Measurements from ENCODE around the gene CHMP5. TPM values are rescaled to one million over a fixed set of nuclear protein-coding genes. Genes with fewer than 3 reads are reported as not detected.

The CHMP5 gene
- total RNA-seq, 1 experiment from 2014 or later: 53.4 TPM

DNA sequence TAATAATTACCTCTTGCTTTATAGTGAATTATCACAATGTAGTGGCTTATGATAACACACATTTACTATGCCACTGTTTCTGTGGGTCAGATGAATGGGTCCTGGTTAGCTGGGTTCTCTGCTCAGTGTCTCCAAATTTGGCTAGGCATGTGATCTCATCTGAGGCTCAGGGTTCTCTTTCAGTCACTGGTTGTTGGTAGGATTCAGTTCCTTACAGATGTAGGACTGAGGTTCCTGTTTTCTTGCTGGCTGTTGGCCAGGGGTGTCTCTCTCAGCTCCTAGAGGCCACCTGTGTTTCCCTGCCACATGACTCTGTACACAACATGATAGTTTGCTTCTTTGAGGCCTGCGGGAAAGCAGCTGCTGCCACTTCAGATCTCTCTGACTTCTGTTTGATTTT lies 32.6 kb downstream of the CHMP5 start:
- Histone ChIP-seq H3K9ac (ENCODE audit: low read length) (peak overlapping the region; percentile 65), H3K9me2 (replicated peaks; ENCODE audit: insufficient read depth, low read length) (no peaks in the 10 kb centered on the region), H3K4me3 (ENCODE audit: low read length) (peak overlapping the region; percentile 50), H3K79me2 (ENCODE audit: low read length) (peaks cover 92% of the 10 kb centered on the region), H3K9me3 (ENCODE audit: low read length) (no peaks in the 10 kb centered on the region), H3K27me3 (ENCODE audit: low read length) (no peaks in the 10 kb centered on the region), H4K20me1 (ENCODE audit: insufficient read depth, low read depth, low read length) (peaks cover 16% of the 10 kb centered on the region; the same call in 1 of the 2 replicates), H3K4me2 (ENCODE audit: low read depth, low read length, poor library complexity, severe bottlenecking) (peak overlapping the region; percentile 86), H3K4me1 (ENCODE audit: low read length) (peaks cover 69% of the 10 kb centered on the region), H3K36me3 (ENCODE audit: insufficient read depth, low read length) (peaks cover 55% of the 10 kb centered on the region; the same call in 1 of the 2 replicates), H2AFZ (ENCODE audit: low read length) (no peak overlapping the region), H3K27ac (ENCODE audit: low read length) (peak overlapping the region; percentile 97)
- peak; percentile 93 for DNase-seq

DNA sequence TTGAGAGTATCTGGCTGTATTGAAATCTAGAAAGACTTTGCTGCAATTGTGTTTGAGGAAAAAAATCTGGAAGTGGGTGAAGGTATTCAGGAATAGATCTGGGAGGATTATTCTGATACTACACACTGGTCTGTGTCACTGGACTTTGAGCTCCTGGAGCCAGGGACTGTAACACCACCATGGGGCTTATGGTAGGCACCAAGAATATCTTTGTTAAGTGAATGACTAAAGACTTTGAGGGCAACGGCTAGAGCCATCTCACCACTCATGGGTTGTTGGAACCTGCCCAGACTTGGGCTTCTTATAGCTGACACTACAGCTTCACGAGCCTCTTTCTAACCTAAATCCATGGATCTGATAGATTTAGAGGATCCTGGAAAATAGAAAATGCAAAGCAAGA lies 35.7 kb downstream of the CHMP5 start:
- no peak overlapping the region for H3K4me2 ChIP-seq (ENCODE audit: low read depth, low read length, poor library complexity, severe bottlenecking)
- peaks cover 16% of the 10 kb centered on the region; the same call in 1 of the 2 replicates for H4K20me1 ChIP-seq (ENCODE audit: insufficient read depth, low read depth, low read length)
- DNase-seq: no peak
- H3K4me1 ChIP-seq (ENCODE audit: low read length): peaks cover 37% of the 10 kb centered on the region
- no peaks in the 10 kb centered on the region for H3K9me2 ChIP-seq (replicated peaks; ENCODE audit: insufficient read depth, low read length)
- H2AFZ ChIP-seq (ENCODE audit: low read length): no peak overlapping the region
- peaks cover 87% of the 10 kb centered on the region for H3K79me2 ChIP-seq (ENCODE audit: low read length)
- no peaks in the 10 kb centered on the region for H3K9me3 ChIP-seq (ENCODE audit: low read length)
- H3K9ac ChIP-seq (ENCODE audit: low read length): no peak overlapping the region
- H3K27me3 ChIP-seq (ENCODE audit: low read length): no peaks in the 10 kb centered on the region
- no peak overlapping the region for H3K27ac ChIP-seq (ENCODE audit: low read length)
- no peak overlapping the region for H3K4me3 ChIP-seq (ENCODE audit: low read length)
- peaks cover 68% of the 10 kb centered on the region for H3K36me3 ChIP-seq (ENCODE audit: insufficient read depth, low read length)

DNA sequence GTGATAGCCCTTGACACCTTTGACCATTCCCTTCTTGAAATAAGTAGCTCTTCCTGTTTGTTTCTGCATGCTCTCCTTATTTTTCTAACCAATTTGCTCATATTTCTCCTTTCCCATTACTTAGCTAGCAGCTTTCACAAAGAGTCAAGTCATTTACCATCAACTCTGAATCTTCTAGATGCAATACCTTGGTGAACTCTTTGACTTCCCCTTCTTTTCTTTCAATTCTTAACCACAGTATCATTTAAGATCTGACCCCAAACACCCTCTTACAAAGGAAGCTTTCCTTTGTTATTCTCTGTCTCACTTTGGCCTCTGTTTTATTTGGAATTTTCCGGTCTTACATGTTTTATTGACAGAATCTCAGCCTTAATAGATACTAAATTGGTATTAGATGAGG lies 39.5 kb downstream of the CHMP5 start:
- H3K4me2 ChIP-seq (ENCODE audit: low read depth, low read length, poor library complexity, severe bottlenecking): no peak overlapping the region
- H3K9ac ChIP-seq (ENCODE audit: low read length): no peak overlapping the region
- H3K4me3 ChIP-seq (ENCODE audit: low read length): no peak overlapping the region
- H3K27ac ChIP-seq (ENCODE audit: low read length): peak overlapping the region; percentile 8; the same call in 1 of the 2 replicates
- peaks cover 74% of the 10 kb centered on the region for H3K79me2 ChIP-seq (ENCODE audit: low read length)
- DNase-seq: no peak
- H3K9me2 ChIP-seq (replicated peaks; ENCODE audit: insufficient read depth, low read length): no peaks in the 10 kb centered on the region
- peaks cover 74% of the 10 kb centered on the region for H3K36me3 ChIP-seq (ENCODE audit: insufficient read depth, low read length)
- H4K20me1 ChIP-seq (ENCODE audit: insufficient read depth, low read depth, low read length): 0 out of 2 replicates have a peak, but pooled peaks cover 10% of the 10 kb centered on the region
- H3K9me3 ChIP-seq (ENCODE audit: low read length): no peaks in the 10 kb centered on the region
- H3K27me3 ChIP-seq (ENCODE audit: low read length): no peaks in the 10 kb centered on the region
- no peak overlapping the region for H2AFZ ChIP-seq (ENCODE audit: low read length)
- peaks cover 10% of the 10 kb centered on the region for H3K4me1 ChIP-seq (ENCODE audit: low read length)

DNA sequence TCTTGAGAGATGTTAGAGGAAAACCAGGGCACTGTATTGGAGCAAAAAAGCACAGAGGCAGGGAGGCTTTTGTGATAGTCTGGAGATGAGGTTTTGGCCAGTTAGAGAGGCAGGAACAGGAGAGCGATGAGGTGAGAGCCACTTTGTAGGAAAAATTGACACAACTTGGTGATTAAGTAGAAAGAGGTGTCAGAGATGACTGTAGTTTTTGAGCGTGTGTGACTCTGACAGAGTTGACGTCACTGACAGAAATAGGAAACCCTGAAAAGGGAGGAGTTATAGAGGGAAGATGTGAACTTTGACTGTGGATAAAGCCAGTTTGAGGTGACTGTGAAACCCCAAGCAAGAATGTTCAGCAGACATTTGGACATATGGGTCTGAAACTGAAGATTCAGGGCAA lies 41.2 kb downstream of the CHMP5 start:
- no peak for DNase-seq

DNA sequence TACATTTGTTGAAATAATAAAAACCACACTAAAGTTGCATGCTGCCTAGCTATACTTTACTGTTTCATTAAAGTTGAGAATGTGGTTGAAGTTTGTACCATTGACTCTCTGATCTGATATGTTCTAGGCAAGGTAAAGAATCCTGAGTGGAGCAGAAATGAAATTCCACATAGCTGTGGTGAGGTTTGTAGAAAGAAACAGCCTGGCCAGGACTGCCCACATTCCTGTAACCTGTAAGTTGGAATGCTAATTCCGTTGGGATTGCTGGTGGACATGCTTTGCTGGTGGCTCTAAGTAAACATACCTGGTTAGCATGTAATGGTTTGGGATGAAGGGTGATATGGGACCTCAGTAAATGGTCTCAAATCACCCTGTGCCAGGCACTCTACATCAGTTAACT lies 42.2 kb downstream of the CHMP5 start:
- Histone ChIP-seq H3K36me3 (ENCODE audit: insufficient read depth, low read length) (peaks cover 62% of the 10 kb centered on the region), H3K9me2 (replicated peaks; ENCODE audit: insufficient read depth, low read length) (no peaks in the 10 kb centered on the region), H4K20me1 (ENCODE audit: insufficient read depth, low read depth, low read length) (no peaks in the 10 kb centered on the region), H3K4me3 (ENCODE audit: low read length) (no peak overlapping the region), H3K79me2 (ENCODE audit: low read length) (peaks cover 63% of the 10 kb centered on the region), H2AFZ (ENCODE audit: low read length) (no peak overlapping the region), H3K4me1 (ENCODE audit: low read length) (peaks cover 24% of the 10 kb centered on the region), H3K4me2 (ENCODE audit: low read depth, low read length, poor library complexity, severe bottlenecking) (no peak overlapping the region), H3K9ac (ENCODE audit: low read length) (no peak overlapping the region), H3K27ac (ENCODE audit: low read length) (no peak overlapping the region), H3K9me3 (ENCODE audit: low read length) (no peaks in the 10 kb centered on the region), H3K27me3 (ENCODE audit: low read length) (no peaks in the 10 kb centered on the region)
- DNase-seq: no peak

More for the DNA sequence above, 41.2 kb downstream of the CHMP5 start:
- no peak overlapping the region for H3K4me3 ChIP-seq (ENCODE audit: low read length)
- H2AFZ ChIP-seq (ENCODE audit: low read length): no peak overlapping the region
- peaks cover 24% of the 10 kb centered on the region for H3K4me1 ChIP-seq (ENCODE audit: low read length)
- no peaks in the 10 kb centered on the region for H3K9me3 ChIP-seq (ENCODE audit: low read length)
- no peaks in the 10 kb centered on the region for H3K9me2 ChIP-seq (replicated peaks; ENCODE audit: insufficient read depth, low read length)
- peaks cover 65% of the 10 kb centered on the region for H3K36me3 ChIP-seq (ENCODE audit: insufficient read depth, low read length)
- peaks cover 65% of the 10 kb centered on the region for H3K79me2 ChIP-seq (ENCODE audit: low read length)
- no peaks in the 10 kb centered on the region for H3K27me3 ChIP-seq (ENCODE audit: low read length)
- H3K4me2 ChIP-seq (ENCODE audit: low read depth, low read length, poor library complexity, severe bottlenecking): no peak overlapping the region
- no peak overlapping the region for H3K27ac ChIP-seq (ENCODE audit: low read length)
- no peak overlapping the region for H3K9ac ChIP-seq (ENCODE audit: low read length)
- H4K20me1 ChIP-seq (ENCODE audit: insufficient read depth, low read depth, low read length): 0 out of 2 replicates have a peak, but pooled peaks cover 2% of the 10 kb centered on the region

DNA sequence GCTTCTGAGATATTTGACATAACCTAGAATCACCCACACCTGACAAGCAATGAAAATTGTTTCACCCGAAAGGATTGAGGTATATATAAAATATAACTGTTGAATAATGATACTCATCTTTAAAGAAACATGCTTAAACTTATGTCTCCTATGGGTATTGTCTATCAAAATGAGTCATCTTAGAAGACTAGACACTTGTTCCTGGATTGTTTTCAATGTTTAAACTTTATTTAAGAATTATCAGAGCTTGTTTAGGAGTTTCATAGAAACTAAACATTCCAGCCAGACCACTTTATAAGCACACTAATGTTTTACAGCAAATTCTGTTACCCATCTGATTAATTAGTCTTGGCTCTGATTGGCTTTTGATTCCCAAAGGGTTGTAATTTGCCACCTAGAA lies 45.1 kb downstream of the CHMP5 start:
- peaks cover 61% of the 10 kb centered on the region for H3K36me3 ChIP-seq (ENCODE audit: insufficient read depth, low read length)

DNA sequence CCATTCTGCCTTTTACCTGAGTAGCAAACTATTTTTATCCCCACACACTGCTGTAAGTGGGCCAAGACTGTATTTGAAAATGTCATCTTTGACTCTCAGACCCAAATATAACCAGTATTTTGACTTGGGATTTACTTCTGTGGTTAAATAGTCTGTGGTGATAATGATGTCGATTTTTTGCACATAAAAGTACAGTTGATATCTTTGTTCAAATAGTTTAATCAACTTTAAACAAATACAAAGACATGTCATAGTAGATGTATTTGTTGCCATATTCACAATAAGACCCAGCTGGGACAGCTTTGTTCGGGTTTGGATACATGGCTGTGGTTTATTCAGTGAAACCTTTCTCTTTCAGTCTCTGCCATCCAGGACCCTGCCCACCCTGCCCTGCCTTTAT lies 45.9 kb downstream of the CHMP5 start:
- Histone ChIP-seq H3K4me2 (ENCODE audit: low read depth, low read length, poor library complexity, severe bottlenecking) (no peak overlapping the region), H3K4me1 (ENCODE audit: low read length) (peaks cover 24% of the 10 kb centered on the region), H3K79me2 (ENCODE audit: low read length) (peaks cover 33% of the 10 kb centered on the region), H3K36me3 (ENCODE audit: insufficient read depth, low read length) (peaks cover 54% of the 10 kb centered on the region), H3K9me3 (ENCODE audit: low read length) (no peaks in the 10 kb centered on the region), H3K27ac (ENCODE audit: low read length) (peak overlapping the region; percentile 55), H3K9ac (ENCODE audit: low read length) (no peak overlapping the region), H3K9me2 (replicated peaks; ENCODE audit: insufficient read depth, low read length) (no peaks in the 10 kb centered on the region), H2AFZ (ENCODE audit: low read length) (no peak overlapping the region), H4K20me1 (ENCODE audit: insufficient read depth, low read depth, low read length) (no peaks in the 10 kb centered on the region), H3K27me3 (ENCODE audit: low read length) (no peaks in the 10 kb centered on the region), H3K4me3 (ENCODE audit: low read length) (no peak overlapping the region)
- DNase-seq: no peak

More for the DNA sequence above, 45.1 kb downstream of the CHMP5 start:
- peak overlapping the region; percentile 18 for H3K4me2 ChIP-seq (ENCODE audit: low read depth, low read length, poor library complexity, severe bottlenecking)
- H4K20me1 ChIP-seq (ENCODE audit: insufficient read depth, low read depth, low read length): no peaks in the 10 kb centered on the region
- H3K27me3 ChIP-seq (ENCODE audit: low read length): no peaks in the 10 kb centered on the region
- peak overlapping the region; percentile 55 for H3K27ac ChIP-seq (ENCODE audit: low read length)
- no peak overlapping the region for H2AFZ ChIP-seq (ENCODE audit: low read length)
- H3K79me2 ChIP-seq (ENCODE audit: low read length): peaks cover 40% of the 10 kb centered on the region
- no peaks in the 10 kb centered on the region for H3K9me3 ChIP-seq (ENCODE audit: low read length)
- no peak for DNase-seq
- no peak overlapping the region for H3K9ac ChIP-seq (ENCODE audit: low read length)
- no peaks in the 10 kb centered on the region for H3K9me2 ChIP-seq (replicated peaks; ENCODE audit: insufficient read depth, low read length)
- no peak overlapping the region for H3K4me3 ChIP-seq (ENCODE audit: low read length)
- peaks cover 24% of the 10 kb centered on the region for H3K4me1 ChIP-seq (ENCODE audit: low read length)

DNA sequence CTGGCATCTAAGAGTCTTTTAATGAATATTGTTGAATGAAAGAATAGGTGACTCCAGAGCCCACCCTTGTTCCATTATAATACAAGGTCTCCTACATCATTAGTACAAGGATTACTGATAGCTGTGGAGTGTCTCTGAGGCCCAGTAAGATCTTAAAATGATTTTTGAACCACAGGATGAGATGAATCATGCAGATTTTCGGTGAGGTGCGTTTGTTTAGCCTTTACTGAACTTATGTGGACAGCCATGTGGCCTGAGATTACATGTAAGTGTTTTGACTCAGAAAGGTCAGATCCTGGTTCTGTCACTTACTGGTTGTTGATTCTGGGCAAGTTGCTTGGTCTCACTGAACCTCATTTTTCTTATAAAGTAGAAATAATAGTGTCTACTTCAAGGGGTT lies 47.1 kb downstream of the CHMP5 start:
- H3K79me2 ChIP-seq (ENCODE audit: low read length): peaks cover 22% of the 10 kb centered on the region
- no peak overlapping the region for H3K9ac ChIP-seq (ENCODE audit: low read length)
- H3K9me3 ChIP-seq (ENCODE audit: low read length): no peaks in the 10 kb centered on the region
- no peak overlapping the region for H3K4me3 ChIP-seq (ENCODE audit: low read length)
- H3K27ac ChIP-seq (ENCODE audit: low read length): no peak overlapping the region
- no peak overlapping the region for H2AFZ ChIP-seq (ENCODE audit: low read length)
- no peak for DNase-seq
- no peaks in the 10 kb centered on the region for H4K20me1 ChIP-seq (ENCODE audit: insufficient read depth, low read depth, low read length)
- peaks cover 54% of the 10 kb centered on the region for H3K36me3 ChIP-seq (ENCODE audit: insufficient read depth, low read length)
- H3K4me2 ChIP-seq (ENCODE audit: low read depth, low read length, poor library complexity, severe bottlenecking): no peak overlapping the region
- peaks cover 24% of the 10 kb centered on the region for H3K4me1 ChIP-seq (ENCODE audit: low read length)
- no peaks in the 10 kb centered on the region for H3K9me2 ChIP-seq (replicated peaks; ENCODE audit: insufficient read depth, low read length)
- no peaks in the 10 kb centered on the region for H3K27me3 ChIP-seq (ENCODE audit: low read length)

Measured in Karpas-422 (cell line).